ENCODE data around the gene ARHGAP10.

Gene ARHGAP10

GRCh38 chr4:147965873-147966272, 234.0 kb downstream of the ARHGAP10 start:
- DNase-seq, result no peak
- Histone ChIP-seq H3K9me3 (replicated peaks; ENCODE audit: insufficient read depth, low read length) (no peaks in the 10 kb centered on the region), H3K27ac (ENCODE audit: low read length) (no peak overlapping the region)

GRCh38 chr4:147968641-147969040, 236.8 kb downstream of the ARHGAP10 start:
- Histone ChIP-seq H3K4me2 (ENCODE audit: low read depth, low read length) (no peak overlapping the region), H3K9me3 (replicated peaks; ENCODE audit: insufficient read depth, low read length) (no peaks in the 10 kb centered on the region), H3K4me3 (ENCODE audit: low read length) (no peak overlapping the region), H3K79me2 (ENCODE audit: low read length) (no peaks in the 10 kb centered on the region), H4K20me1 (ENCODE audit: insufficient read depth, low read length) (no peaks in the 10 kb centered on the region), H3F3A (ENCODE audit: insufficient read depth, low read length) (no peaks in the 10 kb centered on the region), H3K27me3 (replicated peaks; ENCODE audit: insufficient read depth, low read length) (no peaks in the 10 kb centered on the region), H3K9ac (ENCODE audit: low read length) (no peak overlapping the region), H2AFZ (ENCODE audit: low read length) (no peak overlapping the region), H3K36me3 (replicated peaks; ENCODE audit: insufficient read depth, low read length) (no peaks in the 10 kb centered on the region), H3K9me2 (replicated peaks; ENCODE audit: insufficient read depth, low read length) (no peaks in the 10 kb centered on the region), H3K27ac (ENCODE audit: low read length) (no peak overlapping the region), H3K4me1 (ENCODE audit: low read length) (no peaks in the 10 kb centered on the region)
- TF ChIP-seq EZH2phosphoT487 (IDR thresholded peaks at IDR 0.05; ENCODE audit: low read length) (no peak), CTCF (IDR thresholded peaks at IDR 0.05; ENCODE audit: low read length) (no peak), EZH2 (optimal IDR thresholded peaks at IDR 0.05; ENCODE audit: low read depth, low read length) (no peak)
- DNase-seq, result no peak

More at GRCh38 chr4:147965873-147966272, 234.0 kb downstream of the ARHGAP10 start:
- Histone ChIP-seq H3K4me2 (ENCODE audit: low read depth, low read length) (no peak overlapping the region), H3K4me3 (ENCODE audit: low read length) (no peak overlapping the region), H3K27me3 (replicated peaks; ENCODE audit: insufficient read depth, low read length) (no peaks in the 10 kb centered on the region), H3K36me3 (replicated peaks; ENCODE audit: insufficient read depth, low read length) (no peaks in the 10 kb centered on the region), H3K4me1 (ENCODE audit: low read length) (no peaks in the 10 kb centered on the region), H3F3A (ENCODE audit: insufficient read depth, low read length) (no peaks in the 10 kb centered on the region), H3K9ac (ENCODE audit: low read length) (no peak overlapping the region), H4K20me1 (ENCODE audit: insufficient read depth, low read length) (no peaks in the 10 kb centered on the region), H3K9me2 (replicated peaks; ENCODE audit: insufficient read depth, low read length) (no peaks in the 10 kb centered on the region), H3K79me2 (ENCODE audit: low read length) (no peaks in the 10 kb centered on the region), H2AFZ (ENCODE audit: low read length) (no peak overlapping the region)
- TF ChIP-seq EZH2phosphoT487 (IDR thresholded peaks at IDR 0.05; ENCODE audit: low read length) (no peak), CTCF (IDR thresholded peaks at IDR 0.05; ENCODE audit: low read length) (no peak), EZH2 (optimal IDR thresholded peaks at IDR 0.05; ENCODE audit: low read depth, low read length) (no peak)

- no peak overlapping the region for H3K4me3 ChIP-seq (ENCODE audit: low read length)
- H3K4me1 ChIP-seq (ENCODE audit: low read length), result no peaks in the 10 kb centered on the region
- H3K79me2 ChIP-seq (ENCODE audit: low read length), result no peaks in the 10 kb centered on the region; the same call in 1 of the 2 replicates
- H3K9me3 ChIP-seq (replicated peaks; ENCODE audit: insufficient read depth, low read length), result no peaks in the 10 kb centered on the region
- H3K9me2 ChIP-seq (replicated peaks; ENCODE audit: insufficient read depth, low read length), result no peaks in the 10 kb centered on the region
- H3K4me2 ChIP-seq (ENCODE audit: low read depth, low read length), result no peak overlapping the region
- no peak for TF ChIP-seq CTCF (IDR thresholded peaks at IDR 0.05; ENCODE audit: low read length)
- TF ChIP-seq EZH2 (optimal IDR thresholded peaks at IDR 0.05; ENCODE audit: low read depth, low read length), result no peak
- TF ChIP-seq EZH2phosphoT487 (IDR thresholded peaks at IDR 0.05; ENCODE audit: low read length), result no peak
- no peaks in the 10 kb centered on the region for H4K20me1 ChIP-seq (ENCODE audit: insufficient read depth, low read length)
- no peaks in the 10 kb centered on the region for H3K27me3 ChIP-seq (replicated peaks; ENCODE audit: insufficient read depth, low read length)
- H3K9ac ChIP-seq (ENCODE audit: low read length), result no peak overlapping the region
- H2AFZ ChIP-seq (ENCODE audit: low read length), result no peak overlapping the region
- no peak overlapping the region for H3K27ac ChIP-seq (ENCODE audit: low read length)
- no peak for DNase-seq
- H3F3A ChIP-seq (ENCODE audit: insufficient read depth, low read length), result no peaks in the 10 kb centered on the region
- no peaks in the 10 kb centered on the region for H3K36me3 ChIP-seq (replicated peaks; ENCODE audit: insufficient read depth, low read length)
Measured at GRCh38 chr4:147969573-147970385, 237.9 kb downstream of the ARHGAP10 start.

Data from MM.1S (cell line).